KMS-11 (cell line): ENCODE data around the gene PNKP.
A peak's percentile ranks its signal among the peaks of the same experiment; 100 is the strongest.

Experiments used
- H2AFZ ChIP-seq: fragments of 200-600 bp; sonication (generic); 2 replicates; pipeline ENCODE4 v1.6.1; 2016; ENCODE audit warnings: antibody characterized with exemption, mixed run types, low read depth
- H3K27ac ChIP-seq: fragments of 200-600 bp; sonication (generic); 2 replicates; pipeline ENCODE4 v1.6.1; 2016; ENCODE audit warnings: mild to moderate bottlenecking, mixed run types
- H3K27me3 ChIP-seq: fragments of 200-600 bp; sonication (generic); 2 replicates; pipeline ENCODE4 v1.6.1; 2017; ENCODE audit warnings: mild to moderate bottlenecking, low read depth, mixed run types, moderate library complexity; ENCODE audit not compliant: insufficient read depth
- H3K36me3 ChIP-seq: fragments of 200-600 bp; sonication (generic); 2 replicates; pipeline ENCODE4 v1.6.1; 2017; ENCODE audit warnings: mild to moderate bottlenecking, mixed run types; ENCODE audit not compliant: insufficient read depth
- H3K4me1 ChIP-seq: fragments of 200-600 bp; sonication (generic); 2 replicates; pipeline ENCODE4 v1.6.1; 2016; ENCODE audit warnings: mild to moderate bottlenecking, low read depth, mixed run types; ENCODE audit not compliant: poor library complexity, severe bottlenecking
- H3K4me2 ChIP-seq: fragments of 200-600 bp; sonication (generic); 2 replicates; pipeline ENCODE4 v1.7.0; 2016; ENCODE audit warnings: mild to moderate bottlenecking, mixed run types
- H3K4me3 ChIP-seq: fragments of 200-600 bp; sonication (generic); IDR thresholded peaks from 2 replicates; pipeline ENCODE4 v1.6.1; 2017; ENCODE audit warnings: low read depth, low read length, mixed read lengths; ENCODE audit not compliant: insufficient read depth
- H3K79me2 ChIP-seq: fragments of 200-600 bp; sonication (generic); 2 replicates; pipeline ENCODE4 v1.6.1; 2016; ENCODE audit warnings: low read depth, mixed run types; ENCODE audit not compliant: insufficient read depth
- H3K9ac ChIP-seq: fragments of 200-600 bp; sonication (generic); 2 replicates; pipeline ENCODE4 v1.6.1; 2016; ENCODE audit warnings: mild to moderate bottlenecking, mixed run types
- H4K20me1 ChIP-seq: fragments of 200-600 bp; sonication (generic); 2 replicates; pipeline ENCODE4 v1.6.1; 2016; ENCODE audit warnings: mild to moderate bottlenecking, mixed run types; ENCODE audit not compliant: insufficient read depth
- TF ChIP-seq, protein P1 (sequence below): fragments of 200-600 bp; sonication (generic); conservative IDR thresholded peaks from 2 replicates; pipeline ENCODE4 v1.6.1; 2017; ENCODE audit warnings: low read depth, mild to moderate bottlenecking, antibody characterized with exemption, low read length, moderate library complexity, mixed read lengths

The PNKP gene

DNA sequence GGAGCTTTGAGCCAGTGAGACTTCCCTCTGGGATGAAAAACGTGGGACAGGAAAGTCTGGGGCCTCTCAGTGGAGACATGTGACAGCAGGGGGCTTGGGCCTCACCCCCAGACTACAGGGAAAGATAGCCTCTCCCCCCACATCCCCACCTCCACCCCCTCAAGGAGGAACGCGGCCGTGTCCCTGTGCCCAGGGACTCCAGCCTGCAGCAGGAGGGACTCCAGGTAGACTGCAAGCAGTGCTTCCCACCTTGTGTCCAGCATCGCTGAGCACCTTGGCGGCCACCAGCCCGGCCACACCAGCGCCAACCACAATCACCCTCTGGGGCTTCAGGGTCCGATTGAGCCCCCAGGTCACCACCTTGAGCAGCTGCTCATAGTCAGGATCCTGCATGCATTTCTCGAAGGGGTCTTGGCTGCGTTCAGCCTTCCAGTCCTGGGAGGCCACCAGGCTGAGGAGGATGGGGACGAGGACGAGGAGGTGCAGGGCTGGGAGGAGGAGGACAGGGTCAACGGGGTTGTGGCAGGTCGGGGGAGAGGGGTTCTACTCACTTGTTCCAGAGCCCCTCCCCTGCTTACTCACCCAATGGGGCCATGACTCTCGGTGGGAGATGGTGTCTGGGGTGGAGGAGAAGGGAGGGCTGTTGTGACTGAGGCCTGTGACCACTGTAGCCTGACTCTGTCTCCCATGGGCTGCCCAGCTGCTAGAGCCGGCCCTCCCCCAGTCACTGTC, 28.4 kb upstream of the PNKP start:
- H3K27me3 ChIP-seq, result no peaks in the 10 kb centered on the region
- H3K4me2 ChIP-seq, result peak overlapping the region; percentile 80

DNA sequence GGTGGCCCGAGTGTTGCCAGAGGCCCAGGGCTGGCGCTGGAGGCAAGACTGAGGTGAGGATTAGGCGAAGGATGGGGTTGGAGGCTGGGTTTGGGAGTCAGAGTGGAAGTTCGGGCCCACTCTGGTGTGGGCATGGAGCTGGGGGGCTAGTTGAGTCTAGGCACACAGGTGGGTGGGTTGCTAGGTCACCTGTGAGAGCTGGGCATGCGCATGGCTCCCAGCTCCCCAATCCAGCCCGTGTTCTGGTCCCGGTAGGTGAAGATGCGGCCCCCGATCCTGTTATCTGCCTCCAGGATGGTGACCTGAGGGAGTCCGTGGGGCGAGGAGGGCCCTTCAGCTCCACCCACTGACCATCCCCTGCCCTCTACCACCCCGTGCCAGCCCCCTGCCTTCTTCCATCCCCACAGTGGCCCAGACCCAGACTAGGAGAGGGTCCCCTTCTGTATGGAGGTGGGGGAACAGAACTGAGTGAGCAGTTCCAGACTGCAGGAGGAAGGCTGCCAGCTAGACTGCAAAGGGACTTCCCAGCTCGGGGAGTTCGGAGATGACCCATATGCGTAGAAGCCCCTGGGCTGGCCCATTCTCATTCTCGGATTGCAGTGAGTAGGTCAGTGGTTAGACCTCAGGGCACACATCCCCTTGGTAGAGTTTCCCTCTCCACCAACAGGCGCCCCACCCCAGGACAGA, 27.6 kb upstream of the PNKP start:
- TF ChIP-seq, protein P1, sequence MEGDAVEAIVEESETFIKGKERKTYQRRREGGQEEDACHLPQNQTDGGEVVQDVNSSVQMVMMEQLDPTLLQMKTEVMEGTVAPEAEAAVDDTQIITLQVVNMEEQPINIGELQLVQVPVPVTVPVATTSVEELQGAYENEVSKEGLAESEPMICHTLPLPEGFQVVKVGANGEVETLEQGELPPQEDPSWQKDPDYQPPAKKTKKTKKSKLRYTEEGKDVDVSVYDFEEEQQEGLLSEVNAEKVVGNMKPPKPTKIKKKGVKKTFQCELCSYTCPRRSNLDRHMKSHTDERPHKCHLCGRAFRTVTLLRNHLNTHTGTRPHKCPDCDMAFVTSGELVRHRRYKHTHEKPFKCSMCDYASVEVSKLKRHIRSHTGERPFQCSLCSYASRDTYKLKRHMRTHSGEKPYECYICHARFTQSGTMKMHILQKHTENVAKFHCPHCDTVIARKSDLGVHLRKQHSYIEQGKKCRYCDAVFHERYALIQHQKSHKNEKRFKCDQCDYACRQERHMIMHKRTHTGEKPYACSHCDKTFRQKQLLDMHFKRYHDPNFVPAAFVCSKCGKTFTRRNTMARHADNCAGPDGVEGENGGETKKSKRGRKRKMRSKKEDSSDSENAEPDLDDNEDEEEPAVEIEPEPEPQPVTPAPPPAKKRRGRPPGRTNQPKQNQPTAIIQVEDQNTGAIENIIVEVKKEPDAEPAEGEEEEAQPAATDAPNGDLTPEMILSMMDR, result no peak
- Histone ChIP-seq H3K79me2 (no peaks in the 10 kb centered on the region), H3K9ac (peak overlapping the region; percentile 29; the same call in 1 of the 2 replicates), H4K20me1 (no peaks in the 10 kb centered on the region), H3K36me3 (no peaks in the 10 kb centered on the region), H3K27ac (peak overlapping the region; percentile 47), H3K4me1 (peaks cover 74% of the 10 kb centered on the region), H2AFZ (no peak overlapping the region; the same call in 1 of the 2 replicates), H3K4me3 (no peak overlapping the region), H3K4me2 (peak overlapping the region; percentile 80), H3K27me3 (no peaks in the 10 kb centered on the region)

More for the DNA sequence above, 28.4 kb upstream of the PNKP start:
- TF ChIP-seq, protein P1, result no peak
- Histone ChIP-seq H3K4me3 (no peak overlapping the region), H3K4me1 (peaks cover 80% of the 10 kb centered on the region), H3K79me2 (no peaks in the 10 kb centered on the region), H3K36me3 (no peaks in the 10 kb centered on the region), H4K20me1 (no peaks in the 10 kb centered on the region), H3K27ac (peak overlapping the region; percentile 95), H3K9ac (peak overlapping the region; percentile 29; the same call in 1 of the 2 replicates), H2AFZ (no peak overlapping the region; the same call in 1 of the 2 replicates)

DNA sequence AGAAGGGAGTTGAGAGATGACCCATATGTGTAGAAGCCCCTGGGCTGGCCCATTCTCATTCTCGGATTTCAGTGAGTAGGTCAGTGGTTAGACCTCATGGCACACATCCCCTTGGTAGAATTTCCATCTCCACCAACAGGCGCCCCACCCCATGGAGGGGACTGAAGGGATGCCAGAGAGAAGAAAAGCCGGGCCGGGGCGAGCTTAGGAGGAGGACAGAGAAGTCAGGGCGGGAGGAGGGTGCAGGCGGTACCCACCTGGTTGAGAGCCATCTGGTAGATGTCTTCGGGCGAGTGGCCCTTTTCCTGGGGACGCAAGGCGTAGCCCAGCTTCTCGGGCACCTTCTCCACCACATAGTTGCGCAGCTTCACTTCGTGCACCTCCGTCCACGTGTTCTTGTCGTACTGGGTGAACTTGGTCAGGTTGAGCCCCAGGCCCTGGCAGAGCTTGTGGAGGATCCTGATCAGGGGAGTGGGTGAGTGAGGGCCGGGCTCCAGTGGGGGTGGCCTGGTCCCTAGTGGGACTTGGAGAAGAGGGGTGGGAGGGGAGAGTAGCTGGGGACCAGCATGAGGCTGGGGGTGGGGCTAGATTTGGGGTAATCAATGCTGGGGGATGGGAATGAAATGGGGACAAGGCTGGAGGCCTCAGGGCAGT, 26.8 kb upstream of the PNKP start:
- Histone ChIP-seq H2AFZ (no peak overlapping the region), H3K79me2 (no peaks in the 10 kb centered on the region), H3K36me3 (no peaks in the 10 kb centered on the region), H3K9ac (no peak overlapping the region), H3K27me3 (no peaks in the 10 kb centered on the region), H3K4me1 (peaks cover 74% of the 10 kb centered on the region), H3K4me2 (0 out of 2 replicates have a peak overlapping the region, but pooled peaks have one; percentile 80), H3K27ac (no peak overlapping the region; the same call in 1 of the 2 replicates), H4K20me1 (no peaks in the 10 kb centered on the region), H3K4me3 (no peak overlapping the region)
- TF ChIP-seq, protein P1, result no peak

DNA sequence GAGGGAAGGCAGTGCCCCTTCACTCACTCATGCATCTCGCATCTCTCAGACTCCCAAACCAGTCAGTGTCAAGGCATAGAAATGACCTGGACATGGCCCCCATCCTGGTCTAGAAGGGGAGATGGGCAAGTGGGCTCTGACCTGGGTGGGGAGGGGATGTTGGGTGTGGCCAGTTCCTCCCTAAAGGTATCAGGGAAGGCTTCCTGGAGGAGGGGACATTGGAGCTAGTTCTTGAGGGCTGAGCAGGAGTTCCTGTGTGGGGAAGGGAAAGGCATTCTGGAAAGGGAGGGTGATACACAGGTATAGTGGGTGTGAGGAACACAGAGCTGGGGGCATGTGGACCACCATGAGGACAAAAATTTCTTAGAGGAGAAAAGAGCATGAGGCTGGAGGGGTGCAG, 25.3 kb upstream of the PNKP start:
- no peaks in the 10 kb centered on the region for H4K20me1 ChIP-seq
- no peak overlapping the region for H3K4me3 ChIP-seq
- no peak overlapping the region for H3K27ac ChIP-seq
- H3K4me2 ChIP-seq, result no peak overlapping the region
- no peak overlapping the region for H2AFZ ChIP-seq
- no peaks in the 10 kb centered on the region for H3K36me3 ChIP-seq
- no peak overlapping the region for H3K9ac ChIP-seq
- H3K27me3 ChIP-seq, result no peaks in the 10 kb centered on the region
- no peaks in the 10 kb centered on the region for H3K79me2 ChIP-seq
- TF ChIP-seq, protein P1, result no peak
- peaks cover 62% of the 10 kb centered on the region for H3K4me1 ChIP-seq
